Ramos (cell line): ENCODE data around the gene SCAMP4.
"Not testable (repeated sequence)": the region's sequence is repeated elsewhere in the genome, so short reads cannot be mapped to it uniquely, and the experiment has no call there.

Experiments used
- in situ Hi-C: fragments of 300-500 bp; cut with MboI; formaldehyde crosslinking; loops from one replicate; pipeline ENCODE4 v1.14.3; 2022; ENCODE audit warnings: low sequenced_read_pairs; ENCODE audit not compliant: unreplicated experiment

SCAMP4 gene

DNA sequence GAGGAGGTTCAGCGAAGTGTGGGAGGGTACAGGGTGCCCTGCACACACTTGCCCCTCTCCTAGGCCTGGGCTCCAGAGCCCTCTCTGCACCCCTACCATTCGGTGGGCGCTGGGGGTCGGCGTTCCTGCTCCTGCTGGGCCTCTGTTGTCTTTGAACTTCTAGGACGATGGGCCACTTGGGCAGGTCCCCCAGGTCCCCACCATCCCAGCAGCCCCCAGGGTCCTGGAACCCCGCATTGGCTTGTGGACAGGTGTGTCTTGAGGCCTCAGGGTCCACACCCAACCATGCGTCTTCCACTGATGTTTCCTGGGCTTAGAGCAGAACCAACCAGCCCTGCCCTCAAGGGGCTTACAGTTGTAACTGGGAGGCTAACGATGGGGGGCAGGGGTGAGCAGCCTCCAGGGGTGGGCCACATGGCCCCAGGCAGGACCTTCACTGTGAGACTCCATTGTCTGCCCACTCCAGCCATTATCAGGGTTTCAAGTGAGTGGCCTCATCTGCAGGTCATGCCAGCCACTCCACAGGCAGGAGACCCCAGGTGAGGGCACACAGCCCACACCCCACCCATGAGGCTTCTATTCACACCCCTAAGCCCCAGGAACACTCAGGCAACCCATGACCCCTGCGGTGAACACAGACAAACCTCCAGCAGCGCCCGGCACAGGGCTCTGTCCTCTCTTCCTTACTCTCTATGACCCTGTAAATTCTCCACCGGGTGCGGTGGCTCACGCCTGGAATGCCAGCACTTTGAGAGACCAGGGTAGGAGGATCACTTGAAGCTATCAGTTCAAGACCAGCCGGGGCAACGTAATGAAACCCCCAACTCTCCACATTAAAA is 39.8 kb upstream of the SCAMP4 start:
- in situ Hi-C loops = no loop called here

DNA sequence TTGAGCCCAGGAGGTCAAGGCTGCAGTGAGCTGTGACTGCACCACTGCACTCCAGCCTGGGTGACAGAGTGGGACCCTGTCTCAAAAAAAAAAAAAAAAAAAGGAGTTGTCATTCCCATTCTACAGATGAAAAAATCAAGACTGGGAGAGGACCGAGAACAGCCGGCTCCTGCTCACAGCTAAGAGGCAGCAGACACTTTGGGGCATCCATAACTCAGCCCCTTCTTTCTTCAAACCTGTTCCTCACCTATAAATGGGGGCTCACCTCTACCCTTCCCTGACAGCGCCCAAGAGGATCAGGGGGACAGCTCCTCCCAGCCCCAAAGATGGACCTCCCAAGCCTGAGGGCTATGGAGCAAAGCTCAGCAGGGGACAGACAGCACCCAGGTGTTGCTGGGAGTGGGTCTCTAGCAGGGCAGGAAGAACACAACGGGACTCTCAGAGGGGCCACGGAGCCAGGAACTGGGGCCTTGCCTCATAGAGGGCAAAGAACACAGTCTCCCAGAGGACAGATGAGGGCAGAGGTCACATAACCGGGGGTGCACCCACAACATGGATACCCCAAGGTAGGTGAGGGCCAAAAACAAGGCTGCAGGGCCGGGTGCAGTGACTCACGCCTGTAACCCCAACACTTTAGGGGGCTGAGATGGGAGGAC is 38.4 kb upstream of the SCAMP4 start:
- in situ Hi-C loops = no loop called here

DNA sequence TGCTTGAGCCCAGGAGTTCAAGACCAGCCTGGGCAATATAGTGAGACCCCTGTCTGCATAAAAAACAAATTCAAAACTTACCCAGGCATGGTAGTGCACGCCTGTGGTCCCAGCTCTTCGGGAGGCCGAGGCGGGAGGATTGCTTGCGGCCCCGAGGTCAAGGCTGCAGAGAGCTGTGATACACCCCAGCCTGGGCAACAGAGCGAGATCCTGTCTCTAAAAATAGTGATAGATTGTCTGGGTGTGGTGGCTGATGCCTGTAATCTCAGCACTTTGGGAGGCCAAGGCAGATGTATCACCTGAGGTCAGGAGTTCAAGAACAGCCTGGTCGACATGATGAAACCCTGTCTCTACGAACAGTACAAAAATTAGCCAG is 37.9 kb upstream of the SCAMP4 start:
- in situ Hi-C loops = no loop called here

DNA sequence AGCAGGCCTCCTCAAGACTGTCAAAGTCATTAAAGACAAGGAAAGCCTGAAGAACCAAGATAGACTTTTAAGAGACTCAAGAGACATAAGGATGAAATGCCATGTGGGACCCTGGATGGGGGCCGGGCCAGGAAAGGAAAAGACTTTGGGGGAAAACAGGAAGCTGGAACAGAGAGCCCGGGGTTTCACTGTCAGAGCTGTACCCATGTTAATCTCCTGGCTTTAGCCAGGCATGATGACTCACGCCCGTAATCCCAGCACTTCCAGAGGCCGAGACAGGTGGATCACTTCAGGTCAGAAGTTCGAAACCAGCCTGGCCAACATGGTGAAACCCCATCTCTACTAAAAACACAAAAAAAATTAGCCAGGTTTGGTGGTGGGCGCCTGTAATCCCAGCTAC is 36.2 kb upstream of the SCAMP4 start:
- in situ Hi-C loops = no loop called here

DNA sequence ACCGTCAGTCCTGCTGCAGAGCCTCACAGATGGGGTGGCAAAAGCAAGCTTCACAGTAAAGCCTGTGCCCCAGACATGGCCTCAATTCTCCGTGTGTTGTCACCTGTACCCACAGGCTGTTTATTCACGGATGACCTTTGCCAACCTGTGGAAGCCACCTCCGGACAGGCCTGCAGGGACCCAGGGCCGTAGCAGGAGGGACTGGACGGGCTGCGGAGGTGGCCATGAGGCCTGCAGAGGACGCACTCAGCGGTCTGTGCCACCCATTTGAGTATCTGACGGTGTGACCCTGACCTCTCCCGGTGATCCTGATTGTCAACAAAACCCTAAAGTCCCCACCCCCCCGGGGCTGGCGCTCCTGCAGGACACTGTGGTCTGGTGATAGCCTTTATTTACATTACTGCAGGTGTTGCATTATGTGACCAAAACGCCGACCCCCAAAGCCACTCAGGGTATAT is 34.0 kb upstream of the SCAMP4 start:
- in situ Hi-C loops = no loop called here

GRCh38 chr19:1871630-1872029 is 33.6 kb upstream of the SCAMP4 start:
- in situ Hi-C loops = no loop called here

GRCh38 chr19:1872807-1873523 is 32.2 kb upstream of the SCAMP4 start:
- in situ Hi-C loops = no loop called here

DNA sequence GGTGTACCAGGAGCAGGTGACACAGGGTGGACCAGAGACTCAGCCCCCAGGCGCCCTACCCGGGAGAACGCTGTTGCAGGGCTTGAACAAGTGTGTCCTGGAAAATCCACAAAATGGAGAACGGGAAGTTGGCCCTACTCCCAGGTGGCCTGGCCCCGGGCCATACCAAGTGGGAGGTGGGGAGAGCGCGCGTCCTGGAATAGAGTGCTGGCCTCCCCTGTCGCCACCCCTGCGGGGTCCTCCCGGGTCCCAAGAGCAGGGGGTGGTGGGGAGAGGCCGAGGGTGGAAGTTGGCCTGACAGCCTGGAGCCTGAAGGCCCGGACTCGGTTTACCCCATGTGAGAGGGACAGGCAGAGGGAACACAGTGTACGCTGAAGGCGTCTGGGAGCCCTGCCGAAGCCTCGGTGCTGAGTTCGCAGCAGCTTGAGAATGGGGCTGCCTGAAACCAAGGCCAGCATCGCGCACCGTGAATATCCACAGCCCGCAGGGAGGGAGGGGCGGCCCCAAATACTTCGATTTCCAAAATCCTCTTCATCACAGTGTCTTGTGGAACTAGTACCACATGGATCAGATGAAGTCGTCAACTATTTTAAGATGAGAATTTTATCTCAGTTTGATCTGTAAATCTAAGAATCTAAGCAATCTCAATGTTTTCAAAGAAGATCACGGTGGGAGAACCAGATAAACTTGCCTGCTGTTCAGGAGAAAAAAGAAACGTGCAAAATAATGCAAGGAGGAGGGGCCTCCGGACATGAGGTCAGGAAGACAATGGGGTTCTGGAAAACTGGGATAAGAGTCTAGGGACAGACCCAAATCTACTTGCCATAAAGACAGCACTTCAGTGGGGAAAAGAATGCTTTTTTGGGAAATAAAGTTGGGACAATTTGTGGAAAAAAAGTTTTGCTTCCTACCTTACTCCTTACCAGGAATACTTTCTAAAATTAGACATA is 31.4 kb upstream of the SCAMP4 start:
- in situ Hi-C loops = no loop called here

DNA sequence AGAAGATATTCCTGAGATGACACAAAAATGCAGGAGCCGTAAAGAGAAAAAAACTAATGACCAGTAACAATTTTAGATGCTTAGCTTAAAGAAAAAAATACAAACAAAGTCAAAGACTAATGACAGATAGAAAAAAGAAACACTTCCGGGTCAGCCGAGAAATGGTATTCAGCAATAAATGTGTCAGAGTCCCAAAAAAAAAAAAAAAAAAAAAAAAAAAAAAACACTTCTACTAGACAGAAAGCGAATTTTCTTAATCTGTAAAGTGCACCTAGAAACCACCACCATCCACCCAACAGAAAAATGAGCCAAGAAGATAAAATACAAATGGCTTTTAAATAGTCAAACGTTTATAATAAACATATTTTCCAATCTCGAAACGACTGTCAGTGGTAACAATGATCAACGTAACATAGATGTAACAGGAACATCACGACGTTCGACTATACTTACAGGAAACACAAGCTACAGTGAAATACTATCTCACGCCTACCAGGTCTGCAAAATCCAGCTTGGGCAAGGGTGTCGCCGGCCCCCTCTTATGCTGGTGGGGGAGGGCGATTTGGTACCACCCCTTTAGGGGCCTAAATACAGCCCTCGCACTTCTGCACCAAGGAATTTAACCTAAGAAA is 30.5 kb upstream of the SCAMP4 start:
- in situ Hi-C loops = no loop called here

GRCh38 chr19:1875265-1875645 is 29.9 kb upstream of the SCAMP4 start:
- in situ Hi-C loops = not testable (repeated sequence)

DNA sequence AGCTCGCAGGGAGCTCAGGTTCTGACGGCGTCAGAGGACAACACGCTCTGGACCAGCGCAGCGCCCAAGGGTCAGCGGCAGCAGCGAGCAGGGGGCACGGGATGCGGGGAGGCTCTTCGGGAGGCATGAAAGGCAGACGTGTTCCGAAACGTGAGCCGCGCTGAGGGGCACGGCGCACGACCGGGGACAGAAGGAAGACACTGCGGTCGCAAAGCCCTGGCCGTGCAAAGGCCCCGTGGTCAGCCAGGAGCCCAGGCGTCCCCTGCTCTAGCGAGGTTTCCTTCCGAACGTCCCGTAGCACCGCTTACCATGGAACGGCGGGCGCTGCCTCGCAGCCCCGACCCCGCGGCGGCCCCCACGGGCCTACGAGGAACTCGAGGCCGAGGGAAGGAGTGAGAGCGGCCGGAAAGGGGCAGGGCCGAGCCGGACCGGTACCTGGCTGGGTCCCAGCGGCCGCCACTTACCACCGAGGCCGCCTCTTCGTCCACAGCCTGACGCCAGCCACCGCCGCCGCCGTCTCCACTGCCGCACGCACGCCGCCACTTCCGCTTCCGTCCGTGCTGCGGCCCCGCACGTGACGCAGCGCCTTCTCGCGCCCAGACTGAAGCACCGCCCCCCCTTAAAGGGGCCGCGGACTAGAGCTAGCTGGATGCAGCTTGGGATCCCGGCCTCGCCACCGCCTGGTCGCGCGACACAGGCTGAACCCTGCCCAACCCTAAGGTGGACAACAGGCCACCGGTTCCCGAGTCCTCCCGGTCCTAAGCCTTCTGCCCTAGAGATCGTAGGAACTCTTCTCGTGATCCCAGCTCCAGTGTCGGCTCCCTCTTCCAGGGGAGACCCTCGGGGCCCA is 29.3 kb upstream of the SCAMP4 start:
- in situ Hi-C loops = no loop called here

DNA sequence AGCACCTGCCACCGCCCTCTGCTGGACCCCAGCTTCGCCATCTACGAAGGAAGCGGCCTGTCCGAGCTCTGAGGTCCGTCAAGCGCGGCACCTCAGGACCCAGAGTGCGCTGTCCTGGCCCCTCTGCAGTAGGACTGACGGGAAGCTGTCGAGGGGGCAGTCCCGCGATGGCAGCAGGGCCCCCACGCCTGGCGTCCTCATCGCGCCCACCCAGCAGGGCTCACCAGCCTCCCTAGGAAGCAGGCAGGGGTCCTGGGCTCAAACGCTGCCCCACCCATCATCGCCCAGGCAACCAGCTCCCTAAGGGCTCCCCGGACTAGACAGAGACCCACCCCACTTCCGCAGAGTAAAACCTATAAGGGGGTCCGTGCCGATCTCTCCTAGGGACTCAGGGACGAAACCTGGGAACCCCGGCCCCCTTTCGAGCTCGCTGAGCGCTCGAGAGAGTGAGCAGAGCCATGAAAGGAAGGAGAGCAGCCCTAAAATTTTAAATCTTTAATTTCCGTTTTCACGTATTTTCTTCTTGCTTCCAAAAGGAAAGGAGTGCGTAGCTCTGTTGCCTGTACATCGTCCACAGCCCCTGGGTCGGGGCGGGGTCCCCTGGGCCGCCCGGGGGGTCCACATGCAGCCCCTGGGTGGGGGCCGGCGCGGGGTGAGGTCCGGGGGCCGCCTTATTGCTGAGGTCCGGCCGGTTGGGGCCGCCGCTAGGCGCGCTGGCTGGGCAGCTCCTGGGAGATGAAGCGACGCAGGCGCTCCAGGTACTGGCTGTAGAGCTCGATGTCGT is 28.5 kb upstream of the SCAMP4 start:
- in situ Hi-C loops = not testable (repeated sequence)

GRCh38 chr19:1877280-1877660 is 27.9 kb upstream of the SCAMP4 start:
- in situ Hi-C loops = not testable (repeated sequence)

DNA sequence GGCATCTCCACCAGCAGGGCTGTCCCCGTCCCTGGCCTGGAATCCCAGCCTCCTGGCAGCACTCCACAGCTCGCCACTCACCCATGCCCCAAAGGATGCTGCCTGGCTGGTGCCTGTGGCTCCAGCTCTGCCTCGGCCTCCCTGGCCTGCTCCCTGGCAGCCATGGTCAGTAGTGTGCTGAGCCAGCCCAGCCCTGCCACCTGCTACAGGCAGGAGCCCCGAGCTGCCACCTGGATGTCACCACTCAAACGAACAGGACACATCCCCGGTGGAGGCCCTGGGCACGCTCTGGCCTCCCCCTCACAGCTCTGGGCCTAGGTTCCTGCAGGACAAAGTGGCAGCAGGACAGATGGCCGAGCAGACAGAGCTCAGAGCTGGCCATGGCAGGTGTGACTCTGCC is 26.6 kb upstream of the SCAMP4 start:
- in situ Hi-C loops = not testable (repeated sequence)

DNA sequence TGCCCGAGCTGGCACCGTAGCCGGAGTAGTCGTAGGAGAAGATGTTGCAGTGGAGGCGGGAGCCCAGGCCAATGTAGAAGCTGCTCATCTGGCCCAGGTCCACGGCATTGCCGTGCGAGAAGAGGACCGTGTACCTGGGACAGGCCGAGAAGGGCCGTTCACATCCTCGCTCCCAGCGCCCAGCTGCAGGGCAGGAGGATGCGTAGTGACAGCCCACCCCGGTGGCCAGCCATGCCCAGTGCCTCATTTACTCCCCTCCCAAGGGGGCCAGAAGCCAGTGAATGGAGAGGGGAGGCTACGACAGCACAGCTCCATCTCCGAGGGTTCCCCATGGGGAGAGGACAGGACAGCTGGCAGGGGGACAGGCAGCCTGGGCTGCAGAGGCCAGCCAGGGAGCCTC is 25.2 kb upstream of the SCAMP4 start:
- in situ Hi-C loops = not testable (repeated sequence)

DNA sequence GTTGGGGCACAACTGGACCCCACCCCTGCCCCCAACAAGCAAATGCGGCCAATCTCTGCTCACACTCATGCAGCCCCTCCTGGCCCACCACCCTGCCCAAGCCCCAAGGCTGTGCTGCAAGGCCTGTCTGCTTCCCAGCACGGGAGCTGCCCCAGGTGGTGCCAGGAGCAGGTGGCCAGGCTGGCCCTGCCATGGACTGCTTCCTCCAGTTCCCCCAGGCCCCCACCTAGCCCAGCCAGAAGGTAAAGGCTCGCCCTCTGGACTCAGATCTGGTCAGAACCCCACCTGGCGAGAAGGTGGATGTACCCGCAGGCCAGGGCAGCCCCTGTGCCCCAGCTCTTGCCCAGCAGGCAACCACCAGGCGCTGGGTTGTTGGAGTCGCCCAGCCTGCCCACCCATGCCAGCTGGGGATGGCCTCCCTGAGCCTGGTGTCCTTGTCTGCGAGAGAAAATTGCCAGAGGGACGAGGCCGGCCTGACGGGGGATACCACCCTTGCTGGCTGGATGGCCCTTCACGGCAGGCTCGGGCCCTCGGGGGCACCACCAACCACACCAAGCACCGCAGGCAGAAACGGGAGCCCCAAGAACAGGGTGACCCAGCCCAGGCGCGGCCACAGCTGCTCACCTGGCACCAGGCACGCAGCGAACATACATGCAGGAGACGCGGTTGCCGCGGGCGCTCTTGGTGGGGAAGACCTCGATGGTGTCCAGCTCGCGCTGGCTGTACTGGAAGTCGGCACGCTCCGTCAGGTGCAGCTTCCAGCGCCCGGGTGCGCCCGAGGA is 24.4 kb upstream of the SCAMP4 start:
- in situ Hi-C loops = no loop called here

DNA sequence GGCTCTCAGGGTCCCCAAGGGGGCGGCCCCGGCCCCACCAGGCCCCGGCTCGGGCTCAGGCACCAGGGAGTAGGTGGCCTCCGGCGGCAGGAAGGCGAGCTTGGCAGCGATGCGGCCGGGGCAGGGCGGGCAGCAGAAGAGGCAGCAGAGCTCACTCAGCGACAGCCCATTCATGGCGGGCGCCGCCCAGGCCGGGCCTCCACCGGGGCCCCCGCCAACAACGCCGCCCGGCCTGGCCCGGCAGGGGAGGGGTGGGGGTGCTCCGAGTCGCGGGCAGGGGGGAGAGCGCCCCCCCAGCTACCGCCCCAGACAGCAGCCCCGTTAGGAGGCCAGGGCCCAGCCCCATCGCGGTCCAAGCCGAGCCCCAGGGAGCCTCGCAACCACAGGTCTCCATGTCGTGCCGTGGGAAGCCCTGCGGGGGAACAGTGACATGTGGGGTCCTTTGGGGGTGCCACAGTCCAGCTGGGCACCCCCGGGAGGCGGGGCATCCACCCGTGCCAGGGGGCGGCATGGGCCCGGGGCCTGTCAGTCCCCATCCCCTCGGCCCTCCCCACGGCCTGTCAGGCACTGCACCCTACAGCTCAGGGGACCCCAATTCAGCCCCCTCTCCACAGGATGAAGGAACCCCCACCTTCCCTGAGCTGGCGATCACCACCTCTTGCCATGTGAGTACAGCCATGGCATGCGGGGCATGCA is 23.7 kb upstream of the SCAMP4 start:
- in situ Hi-C loops = not testable (repeated sequence)
